Measurements from ENCODE around the gene IPO5.

The IPO5 gene

GRCh38 chr13:97953376-97953970 lies at the start of gene IPO5:
Gene IPO5 (plus strand): TSS chr13:97953675. CDS start chr13:97976697, 23,022 bp downstream.
- no peak for DNase-seq (ENCODE audit: low read depth)

- no peak for DNase-seq (ENCODE audit: low read depth)
Measured at GRCh38 chr13:97904059-97904458, 49.4 kb upstream of the IPO5 start.

- no peak for DNase-seq (ENCODE audit: low read depth)
Measured at GRCh38 chr13:97905517-97905916, 48.0 kb upstream of the IPO5 start.

DNA sequence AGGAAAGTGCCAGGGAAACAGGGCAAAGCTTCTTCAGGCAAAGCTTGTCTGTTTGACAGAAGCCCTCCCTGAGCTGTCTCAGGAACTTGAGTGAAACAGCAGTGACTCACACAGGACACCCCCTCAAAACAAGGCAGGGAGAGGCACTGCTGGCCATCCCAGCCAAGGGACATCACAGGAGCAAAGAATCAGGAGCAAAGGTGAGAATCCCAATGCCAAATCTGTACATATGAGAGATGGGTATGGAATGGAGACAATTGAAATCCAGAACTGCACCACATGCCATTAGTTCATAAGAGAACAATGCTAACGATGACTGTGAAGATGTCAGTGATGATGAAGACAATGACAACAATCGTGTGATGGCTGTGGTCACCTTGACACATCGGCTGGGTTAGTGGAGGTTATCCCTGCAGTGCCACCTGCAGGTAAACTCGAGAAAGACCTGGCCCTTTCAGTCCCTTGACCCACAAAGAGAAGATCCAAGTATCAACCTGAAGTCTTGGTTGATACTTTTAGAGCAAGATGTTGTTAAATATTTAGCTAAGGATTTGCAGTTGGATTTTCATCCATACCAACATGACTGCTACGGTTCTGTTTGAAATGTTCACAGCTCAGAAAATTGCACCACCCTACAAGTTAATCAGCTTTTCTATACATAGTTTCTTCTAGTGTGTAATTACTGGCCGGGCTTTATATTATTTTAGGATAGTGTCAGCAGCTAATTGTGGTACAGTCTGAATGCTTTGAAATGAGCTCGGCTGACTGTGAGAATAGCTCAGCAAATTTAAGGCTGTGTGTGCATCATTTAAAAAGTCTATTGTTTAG lies 42.0 kb upstream of the IPO5 start:
- no peak for DNase-seq (ENCODE audit: low read depth)

GRCh38 chr13:97912139-97912535 lies 41.3 kb upstream of the IPO5 start:
- no peak for DNase-seq (ENCODE audit: low read depth)

DNA sequence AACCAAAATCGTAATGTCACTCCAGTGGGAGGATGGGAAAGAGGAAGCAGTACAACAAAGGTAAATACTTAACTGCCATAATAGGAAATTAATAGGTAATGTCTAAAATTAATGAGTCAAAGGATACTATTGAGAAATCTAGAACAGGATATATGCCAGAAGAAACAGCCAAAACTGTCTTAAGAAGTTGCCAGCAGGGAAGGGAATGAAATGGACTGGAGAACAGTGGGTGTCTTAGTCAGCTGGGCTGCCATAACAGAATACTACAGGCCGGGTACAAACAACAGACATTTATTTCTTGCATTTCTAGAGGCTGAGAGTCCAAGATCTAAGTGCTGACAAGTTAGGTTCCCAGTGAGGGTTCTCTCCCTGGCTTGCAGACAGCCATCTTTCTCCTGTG lies 40.3 kb upstream of the IPO5 start:
- DNase-seq (ENCODE audit: low read depth), result no peak

DNA sequence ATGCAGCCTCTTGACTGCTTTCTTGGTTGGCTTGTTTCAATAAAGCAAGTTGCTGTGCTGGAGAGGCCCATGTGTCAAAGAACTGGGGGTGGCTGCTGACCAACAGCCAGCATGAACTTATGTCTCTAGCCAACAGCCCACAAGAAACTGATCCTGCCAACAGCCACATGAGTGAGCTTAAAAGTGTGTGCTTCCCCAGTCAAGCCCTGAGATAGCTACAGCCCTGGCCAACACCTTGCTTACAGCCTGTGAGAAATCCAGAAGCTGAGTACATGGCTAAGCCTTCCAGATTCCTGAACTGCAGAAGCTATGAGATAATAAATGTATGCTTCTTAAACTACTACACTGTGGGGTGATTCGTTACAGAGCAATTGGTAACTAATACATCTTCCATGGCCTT lies 38.9 kb upstream of the IPO5 start:
- DNase-seq (ENCODE audit: low read depth), result no peak

DNA sequence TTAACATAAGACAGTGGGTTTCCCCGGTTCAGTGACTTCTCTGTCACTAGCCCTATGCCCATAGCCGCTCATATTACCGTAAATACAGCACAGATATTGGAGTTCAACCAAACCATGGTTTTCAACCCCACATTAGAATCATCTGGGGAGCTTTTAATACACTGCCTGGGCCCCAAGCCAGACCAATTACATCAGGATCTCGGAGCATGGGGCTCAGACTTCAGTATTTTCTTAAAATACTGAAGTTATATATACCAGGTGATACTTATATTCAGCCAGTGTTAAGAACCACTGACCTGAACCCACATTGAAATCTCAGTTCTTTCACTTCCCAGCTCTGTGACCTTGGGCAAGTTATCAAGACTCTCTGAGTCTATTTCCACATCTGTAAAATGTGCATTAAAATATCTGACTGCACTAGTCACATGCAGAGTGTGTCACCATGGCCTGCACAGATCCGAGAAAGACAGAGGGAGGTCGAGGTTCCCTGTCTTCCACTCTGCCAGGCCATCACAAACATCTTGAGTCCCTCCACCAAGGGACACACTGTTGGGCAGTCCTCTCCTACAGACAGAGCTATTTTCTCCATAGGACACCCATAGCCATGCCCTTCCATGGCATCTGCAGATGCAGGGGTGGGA lies 32.2 kb upstream of the IPO5 start:
- DNase-seq (ENCODE audit: low read depth), result no peak

GRCh38 chr13:97928301-97928700 lies 25.2 kb upstream of the IPO5 start:
- no peak for DNase-seq (ENCODE audit: low read depth)

- DNase-seq (ENCODE audit: low read depth), result no peak
Measured at GRCh38 chr13:97932036-97932435, 21.4 kb upstream of the IPO5 start.

- DNase-seq (ENCODE audit: low read depth), result no peak
Measured at GRCh38 chr13:97932647-97933046, 20.8 kb upstream of the IPO5 start.

- no peak for DNase-seq (ENCODE audit: low read depth)
Measured at GRCh38 chr13:97933776-97934175, 19.7 kb upstream of the IPO5 start.

- no peak for DNase-seq (ENCODE audit: low read depth)
Measured at GRCh38 chr13:97934590-97934989, 18.9 kb upstream of the IPO5 start.

DNA sequence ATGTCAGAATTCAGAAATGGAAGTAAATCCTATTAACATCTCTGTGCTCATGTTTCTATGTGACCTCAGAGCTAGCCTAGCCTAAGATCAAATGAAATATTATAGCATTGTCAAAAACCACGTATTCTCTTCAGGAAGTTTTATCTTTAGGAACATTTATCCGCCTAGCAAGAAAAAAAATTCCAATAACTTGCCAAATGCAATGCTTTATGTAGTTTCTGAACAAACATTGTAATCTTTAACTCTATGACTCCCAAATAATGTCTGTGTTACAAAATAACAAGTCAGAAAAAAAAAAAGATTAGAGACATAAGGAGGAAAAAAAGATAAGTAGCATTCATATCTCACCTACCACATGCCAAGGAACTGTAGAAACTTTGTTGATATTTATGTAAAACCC lies 18.4 kb upstream of the IPO5 start:
- no peak for DNase-seq (ENCODE audit: low read depth)

DNA sequence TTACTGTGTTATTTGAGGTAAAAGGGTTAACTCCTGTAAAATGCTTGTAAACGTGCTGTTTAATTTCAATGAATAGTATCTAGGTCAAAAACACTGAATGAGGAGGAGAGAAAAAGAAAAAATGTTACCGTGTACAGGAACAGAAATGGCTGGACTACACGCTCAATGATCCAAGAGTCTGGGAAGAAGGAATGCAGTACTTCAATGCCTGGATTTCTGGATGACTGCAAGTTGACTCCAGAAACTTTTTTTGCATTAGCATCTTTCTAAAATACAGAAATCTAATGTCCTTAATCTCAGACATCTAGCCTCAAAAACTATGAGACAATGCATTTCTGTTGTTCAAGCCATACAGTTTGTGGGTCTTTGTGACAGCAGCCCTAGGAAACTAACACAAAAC lies 17.4 kb upstream of the IPO5 start:
- no peak for DNase-seq (ENCODE audit: low read depth)

GRCh38 chr13:97938706-97939475 lies 14.6 kb upstream of the IPO5 start:
- DNase-seq (ENCODE audit: low read depth), result no peak

DNA sequence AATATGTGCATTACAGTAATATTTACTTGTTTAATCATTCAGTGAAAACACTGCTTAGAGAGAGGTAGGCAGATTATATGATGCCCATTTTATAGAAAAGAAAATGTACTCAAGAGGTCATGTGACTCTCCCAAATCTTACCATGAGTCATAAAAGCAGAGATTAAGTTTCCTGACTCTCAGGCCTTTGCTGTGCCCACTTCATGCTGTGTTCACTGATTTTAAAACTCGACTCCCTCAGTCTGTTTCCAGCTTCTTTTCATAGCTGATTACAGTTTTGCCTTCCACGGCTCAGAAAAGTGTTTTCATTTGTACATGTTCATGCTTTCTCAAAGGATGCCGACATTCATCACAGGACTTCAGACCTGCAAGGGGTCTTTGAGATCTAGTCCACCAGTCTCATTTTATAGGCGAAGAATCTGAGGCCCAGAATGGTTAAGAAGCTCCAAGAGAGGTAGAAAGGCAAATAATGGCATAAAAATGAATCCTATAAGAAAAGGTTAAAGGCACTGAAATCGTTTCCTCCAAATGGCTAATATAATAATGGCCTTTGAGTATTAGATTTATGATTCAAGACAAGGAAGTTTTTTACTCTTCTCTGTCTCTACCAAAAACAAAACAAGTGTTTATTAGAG lies 9.0 kb upstream of the IPO5 start:
- DNase-seq (ENCODE audit: low read depth), result no peak

GRCh38 chr13:97945342-97945741 lies 8.1 kb upstream of the IPO5 start:
- DNase-seq (ENCODE audit: low read depth), result no peak

DNA sequence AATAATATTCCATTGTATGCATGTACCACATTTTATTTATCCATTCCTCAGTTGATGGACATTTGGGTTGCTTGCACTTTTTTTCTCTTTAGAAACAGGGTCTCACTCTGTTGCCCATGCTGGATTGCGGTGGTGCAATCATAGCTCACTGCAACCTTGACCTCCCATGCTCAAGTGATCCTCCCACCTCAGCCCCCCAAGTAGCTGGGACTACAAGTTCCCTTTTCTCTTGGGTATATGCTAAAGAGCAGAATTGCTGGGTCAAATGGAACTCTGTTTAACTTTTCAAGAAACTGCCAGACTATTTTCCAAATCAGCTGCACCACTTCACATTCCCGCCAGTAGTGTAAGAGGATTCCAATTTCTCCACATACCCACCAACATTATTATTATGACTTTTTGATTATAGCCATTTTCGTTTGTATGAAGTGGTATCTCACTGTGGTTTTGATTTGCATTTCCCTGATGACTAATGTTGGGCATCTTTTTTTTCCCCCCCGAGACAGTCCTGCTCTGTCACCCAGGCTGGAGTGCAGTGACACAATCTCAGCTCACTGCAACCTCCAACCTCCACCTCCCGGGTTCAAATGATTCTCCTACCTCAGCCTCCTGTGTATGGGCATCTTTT lies 7.6 kb upstream of the IPO5 start:
- no peak for DNase-seq (ENCODE audit: low read depth)

DNA sequence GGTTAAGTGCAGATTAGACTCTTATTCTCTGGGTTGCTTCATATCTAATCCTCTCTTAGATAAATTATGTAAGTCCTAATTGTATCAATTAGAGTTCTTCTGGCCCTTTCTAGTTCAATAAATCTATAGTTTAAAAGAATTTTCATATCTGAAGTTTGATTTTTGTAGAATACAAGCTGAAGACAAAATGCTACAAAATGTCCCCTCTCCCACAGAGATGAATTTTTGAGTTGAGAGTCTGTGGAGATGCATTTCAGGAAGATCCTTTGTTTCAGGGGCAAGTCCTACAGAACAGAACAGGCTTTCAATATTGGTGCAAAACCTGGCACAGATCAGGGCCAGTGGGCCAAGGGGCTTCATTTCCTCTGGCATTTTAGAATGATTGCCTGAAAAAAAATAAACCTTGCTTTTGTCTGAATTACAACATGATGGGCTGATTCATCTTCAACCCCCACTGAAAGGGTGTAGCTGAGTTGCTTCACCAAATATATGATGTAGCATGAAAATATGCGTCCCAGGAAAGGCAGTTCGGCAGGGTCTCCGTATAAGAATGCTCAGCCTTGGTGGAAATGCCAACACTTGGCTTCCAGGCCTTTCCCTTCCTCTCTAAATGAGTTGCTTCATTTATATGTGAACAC lies 6.4 kb upstream of the IPO5 start:
- no peak for DNase-seq (ENCODE audit: low read depth)

DNA sequence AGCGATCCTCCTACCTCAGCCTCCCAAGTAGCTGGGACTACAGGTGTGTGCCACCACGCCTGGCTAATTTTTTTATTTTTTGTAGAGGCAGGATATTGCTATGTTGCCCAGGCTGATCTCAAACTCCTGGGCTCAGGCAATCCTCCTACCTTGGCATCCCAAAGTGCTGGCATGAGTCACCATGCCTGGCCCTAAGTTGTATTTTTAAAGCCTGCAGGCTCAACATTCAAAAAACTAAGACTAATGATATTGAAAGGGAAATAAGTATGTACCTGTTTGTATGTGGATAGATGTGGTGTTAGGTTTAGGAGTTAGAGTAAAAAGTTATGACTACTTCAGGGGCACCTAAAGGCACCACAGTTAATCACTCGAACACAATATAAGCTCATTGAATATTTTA lies 5.4 kb upstream of the IPO5 start:
- no peak for DNase-seq (ENCODE audit: low read depth)
